ENCODE data around the gene SFRP4.
A peak's percentile ranks its signal among the peaks of the same experiment; 100 is the strongest.

The SFRP4 gene

DNA sequence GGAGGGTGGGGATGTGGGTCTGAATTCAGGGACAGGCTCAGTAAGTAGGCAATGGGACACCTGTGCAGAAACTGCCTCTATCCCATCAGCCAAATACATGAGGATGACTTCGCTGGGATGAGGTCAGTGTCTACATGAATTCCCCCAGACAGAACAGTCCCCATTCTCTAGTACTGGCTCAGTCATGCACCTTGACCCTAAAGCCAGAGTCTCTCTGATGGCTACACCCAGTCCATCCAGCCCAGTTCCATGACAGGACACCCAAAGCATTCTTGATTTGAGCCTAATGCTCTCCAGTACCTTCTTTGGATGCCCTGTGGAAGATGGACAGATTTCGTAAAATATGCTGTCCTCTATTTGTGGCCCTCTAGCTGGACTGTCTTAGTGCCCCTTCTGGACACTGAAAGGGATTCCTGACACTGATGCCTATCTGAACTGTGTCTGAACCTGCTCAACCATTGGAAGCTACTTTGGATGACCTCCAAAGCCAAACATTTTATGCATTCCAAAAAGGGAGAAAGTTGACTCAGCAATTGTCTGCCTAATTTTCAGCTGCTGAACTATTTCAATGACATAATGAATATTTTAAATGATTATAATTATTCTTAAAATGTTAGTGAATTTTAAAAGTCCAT, 14.6 kb downstream of the SFRP4 start:
- Histone ChIP-seq H2AFZ (ENCODE audit: low read depth, low read length) (no peak overlapping the region), H3K4me1 (ENCODE audit: low read length) (no peaks in the 10 kb centered on the region), H3K79me2 (ENCODE audit: low read length) (no peaks in the 10 kb centered on the region), H4K20me1 (ENCODE audit: insufficient read depth, low read length) (no peaks in the 10 kb centered on the region), H3K4me3 (ENCODE audit: low read length) (no peak overlapping the region), H3K9me3 (ENCODE audit: insufficient read depth, low read length) (no peaks in the 10 kb centered on the region), H3K27ac (ENCODE audit: low read length) (no peak overlapping the region), H3K36me3 (replicated peaks; ENCODE audit: low read depth, low read length) (no peaks in the 10 kb centered on the region), H3K27me3 (ENCODE audit: low read depth, low read length) (peaks cover 28% of the 10 kb centered on the region), H3K9ac (ENCODE audit: low read length) (no peak overlapping the region), H3K4me2 (ENCODE audit: low read length) (no peak overlapping the region)
- TF ChIP-seq CTCF (IDR thresholded peaks at IDR 0.05; ENCODE audit: low read depth, low read length) (no peak), EZH2phosphoT487 (IDR thresholded peaks at IDR 0.05; ENCODE audit: low read depth) (no peak)

DNA sequence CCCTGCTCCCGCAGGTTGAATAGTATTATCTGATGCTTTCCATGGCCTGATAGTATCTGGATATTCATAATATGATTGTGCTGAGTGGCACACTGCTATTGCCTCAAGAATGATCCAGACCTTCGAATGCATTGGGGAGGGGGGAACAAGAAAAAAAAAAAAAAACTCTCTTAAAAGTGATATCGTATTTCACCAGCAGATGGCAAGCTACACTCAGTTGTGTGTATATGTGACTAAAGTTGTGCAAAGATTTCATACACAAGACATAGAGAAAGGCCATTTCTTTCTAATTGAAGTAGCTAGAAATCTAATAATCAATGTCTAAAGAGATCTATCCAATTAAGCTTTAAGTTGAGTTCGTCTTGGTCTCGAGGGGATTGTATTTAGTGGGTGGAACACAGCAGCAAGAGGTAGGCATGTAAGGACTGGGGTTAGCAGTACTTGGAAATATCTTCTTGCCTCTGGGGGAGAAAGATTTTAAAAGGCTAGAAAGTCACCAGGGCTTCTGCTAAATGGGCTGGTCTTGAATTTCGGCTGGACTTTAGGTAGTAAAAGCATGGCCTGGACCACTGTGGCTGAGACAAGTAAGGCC, 15.3 kb downstream of the SFRP4 start:
- Histone ChIP-seq H3K4me2 (ENCODE audit: low read length) (peak overlapping the region; percentile 49), H3K9ac (ENCODE audit: low read length) (no peak overlapping the region), H3K9me3 (ENCODE audit: insufficient read depth, low read length) (no peaks in the 10 kb centered on the region), H3K36me3 (replicated peaks; ENCODE audit: low read depth, low read length) (no peaks in the 10 kb centered on the region), H3K4me1 (ENCODE audit: low read length) (no peaks in the 10 kb centered on the region), H4K20me1 (ENCODE audit: insufficient read depth, low read length) (no peaks in the 10 kb centered on the region), H3K27me3 (ENCODE audit: low read depth, low read length) (peaks cover 26% of the 10 kb centered on the region), H3K27ac (ENCODE audit: low read length) (no peak overlapping the region), H3K79me2 (ENCODE audit: low read length) (no peaks in the 10 kb centered on the region), H3K4me3 (ENCODE audit: low read length) (peak overlapping the region; percentile 26), H2AFZ (ENCODE audit: low read depth, low read length) (no peak overlapping the region; the same call in 1 of the 2 replicates)
- TF ChIP-seq CTCF (IDR thresholded peaks at IDR 0.05; ENCODE audit: low read depth, low read length) (peak; percentile 73), EZH2phosphoT487 (IDR thresholded peaks at IDR 0.05; ENCODE audit: low read depth) (no peak)

DNA sequence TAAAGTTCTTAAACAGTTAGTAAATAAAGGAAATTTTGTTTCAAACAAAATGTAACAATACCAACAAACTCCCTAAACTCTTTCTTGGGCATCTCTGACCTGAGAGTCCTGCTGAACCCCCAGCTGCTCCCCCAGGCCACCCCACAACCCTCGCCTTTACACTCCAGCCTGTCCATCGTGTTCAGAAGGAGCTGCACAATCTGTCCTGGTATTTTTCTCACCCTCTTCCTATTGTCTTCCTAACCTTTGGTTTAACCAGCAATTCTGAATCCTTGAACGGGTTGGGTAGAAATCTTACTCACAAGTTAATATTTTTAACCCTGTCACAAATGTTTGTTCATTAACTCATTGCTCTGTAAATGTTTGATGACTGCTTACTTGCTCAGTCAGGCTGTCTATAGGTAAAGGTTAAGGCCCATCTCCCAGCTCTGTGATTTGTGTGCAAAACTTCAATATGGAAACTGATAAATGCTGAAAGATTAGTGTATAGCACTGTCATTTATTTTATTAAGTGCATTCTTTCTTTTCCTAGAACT, 16.8 kb downstream of the SFRP4 start:
- H3K4me3 ChIP-seq (ENCODE audit: low read length), result no peak overlapping the region
- H3K36me3 ChIP-seq (replicated peaks; ENCODE audit: low read depth, low read length), result no peaks in the 10 kb centered on the region
- no peaks in the 10 kb centered on the region for H3K4me1 ChIP-seq (ENCODE audit: low read length)
- TF ChIP-seq CTCF (IDR thresholded peaks at IDR 0.05; ENCODE audit: low read depth, low read length) (no peak), EZH2phosphoT487 (IDR thresholded peaks at IDR 0.05; ENCODE audit: low read depth) (no peak)
- H4K20me1 ChIP-seq (ENCODE audit: insufficient read depth, low read length), result no peaks in the 10 kb centered on the region
- no peak overlapping the region for H2AFZ ChIP-seq (ENCODE audit: low read depth, low read length)
- no peak overlapping the region for H3K4me2 ChIP-seq (ENCODE audit: low read length)
- H3K9me3 ChIP-seq (ENCODE audit: insufficient read depth, low read length), result no peaks in the 10 kb centered on the region
- H3K9ac ChIP-seq (ENCODE audit: low read length), result no peak overlapping the region
- H3K27me3 ChIP-seq (ENCODE audit: low read depth, low read length), result peaks cover 13% of the 10 kb centered on the region
- H3K79me2 ChIP-seq (ENCODE audit: low read length), result no peaks in the 10 kb centered on the region
- no peak overlapping the region for H3K27ac ChIP-seq (ENCODE audit: low read length)

- H3K4me3 ChIP-seq (ENCODE audit: low read length), result no peak overlapping the region
- no peaks in the 10 kb centered on the region for H3K79me2 ChIP-seq (ENCODE audit: low read length)
- H3K27me3 ChIP-seq (ENCODE audit: low read depth, low read length), result peaks cover 8% of the 10 kb centered on the region; the same call in 1 of the 2 replicates
- TF ChIP-seq EZH2phosphoT487 (IDR thresholded peaks at IDR 0.05; ENCODE audit: low read depth) (no peak), CTCF (IDR thresholded peaks at IDR 0.05; ENCODE audit: low read depth, low read length) (no peak)
- no peak overlapping the region for H2AFZ ChIP-seq (ENCODE audit: low read depth, low read length)
- H3K9ac ChIP-seq (ENCODE audit: low read length), result no peak overlapping the region
- no peaks in the 10 kb centered on the region for H3K9me3 ChIP-seq (ENCODE audit: insufficient read depth, low read length)
- no peaks in the 10 kb centered on the region for H3K4me1 ChIP-seq (ENCODE audit: low read length)
- H4K20me1 ChIP-seq (ENCODE audit: insufficient read depth, low read length), result no peaks in the 10 kb centered on the region
- no peak overlapping the region for H3K27ac ChIP-seq (ENCODE audit: low read length)
- no peak overlapping the region for H3K4me2 ChIP-seq (ENCODE audit: low read length)
- H3K36me3 ChIP-seq (replicated peaks; ENCODE audit: low read depth, low read length), result no peaks in the 10 kb centered on the region
Observed at GRCh38 chr7:37894671-37895070, 21.9 kb downstream of the SFRP4 start.

All from OCI-LY3 (cell line).